OCI-LY3 (cell line): ENCODE measurements around the gene SAE1.
A peak's percentile ranks its signal among the peaks of the same experiment; 100 is the strongest.

ENCODE experiments used
- H2AFZ ChIP-seq: fragments of 200-600, 300-600 bp; shearing (Covaris generic); 2 replicates; pipeline ENCODE4 v1.6.0; 2014; ENCODE audit warnings: antibody characterized with exemption, low read depth, low read length
- H3K27ac ChIP-seq: fragments of 200-600, 300-600 bp; sonication (generic); 2 replicates; pipeline ENCODE4 v1.5.1; 2014; ENCODE audit warnings: mild to moderate bottlenecking, low read length, moderate library complexity, mixed read lengths
- H3K27me3 ChIP-seq: fragments of 200-600, 300-600 bp; sonication (generic); 2 replicates; pipeline ENCODE4 v1.6.1; 2014; ENCODE audit warnings: low read depth, low read length, mixed read lengths
- H3K36me3 ChIP-seq: fragments of 200-600, 300-600 bp; sonication (generic); replicated peaks from 2 replicates; pipeline ENCODE3; 2014; ENCODE audit warnings: low read depth, low read length, mixed read lengths
- H3K4me1 ChIP-seq: fragments of 300-600, 200-600 bp; sonication (generic); 2 replicates; pipeline ENCODE4 v1.6.1; 2014; ENCODE audit warnings: low read length, mixed read lengths
- H3K4me2 ChIP-seq: fragments of 200-600, 300-600 bp; sonication (generic); 2 replicates; pipeline ENCODE4 v1.6.1; 2014; ENCODE audit warnings: low read length, mixed read lengths
- H3K4me3 ChIP-seq: fragments of 300-600, 200-600 bp; sonication (generic); 2 replicates; pipeline ENCODE4 v1.5.1; 2014; ENCODE audit warnings: antibody characterized with exemption, mild to moderate bottlenecking, low read length, moderate library complexity
- H3K79me2 ChIP-seq: fragments of 300-600, 200-600 bp; shearing (Covaris generic); 2 replicates; pipeline ENCODE4 v1.6.1; 2014; ENCODE audit warnings: mild to moderate bottlenecking, low read length, mixed read lengths
- H3K9ac ChIP-seq: fragments of 300-600, 200-600 bp; shearing (Covaris generic); 2 replicates; pipeline ENCODE4 v1.6.0; 2014; ENCODE audit warnings: mild to moderate bottlenecking, low read length, moderate library complexity
- H3K9me3 ChIP-seq: fragments of 200-600, 300-600 bp; shearing (Covaris generic); 2 replicates; pipeline ENCODE4 v1.6.1; 2014; ENCODE audit warnings: low read length, mixed read lengths; ENCODE audit not compliant: insufficient read depth
- H4K20me1 ChIP-seq: fragments of 200-600, 300-600 bp; sonication (generic); 2 replicates; pipeline ENCODE4 v1.6.1; 2016; ENCODE audit warnings: low read length, mixed read lengths; ENCODE audit not compliant: insufficient read depth
- EZH2phosphoT487 ChIP-seq: fragments of 200-600 bp; shearing (Covaris generic); IDR thresholded peaks from 2 replicates; pipeline ENCODE4 v1.6.1; 2018; ENCODE audit warnings: antibody characterized with exemption, mixed run types, low read depth
- TF ChIP-seq, protein P1 (sequence below): fragments of 200-600, 300-600 bp; sonication (generic); IDR thresholded peaks from 2 replicates; pipeline ENCODE4 v1.5.1; 2014; ENCODE audit warnings: antibody characterized with exemption, low read length, low read depth

Gene SAE1

DNA sequence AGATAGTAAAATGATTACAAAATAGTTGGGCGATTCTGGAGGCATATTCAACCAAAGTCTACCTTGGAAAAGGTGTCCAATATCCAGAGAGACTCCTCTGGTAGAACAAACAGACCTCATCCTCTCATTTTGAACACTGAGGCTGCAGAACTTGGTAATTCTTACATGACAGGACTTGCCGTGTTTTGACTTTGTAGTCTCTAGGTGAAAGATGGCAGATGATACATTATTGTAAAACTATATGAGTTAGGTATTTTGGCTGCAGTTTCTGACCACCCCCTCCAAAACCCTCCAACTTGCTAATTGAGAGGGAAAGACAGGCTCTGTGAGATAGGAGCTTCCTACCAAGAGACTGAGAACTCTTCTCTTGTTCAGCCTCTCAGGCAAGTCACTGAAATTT, 22.6 kb downstream of the SAE1 start:
- TF ChIP-seq EZH2phosphoT487, result no peak
- TF ChIP-seq, protein P1, sequence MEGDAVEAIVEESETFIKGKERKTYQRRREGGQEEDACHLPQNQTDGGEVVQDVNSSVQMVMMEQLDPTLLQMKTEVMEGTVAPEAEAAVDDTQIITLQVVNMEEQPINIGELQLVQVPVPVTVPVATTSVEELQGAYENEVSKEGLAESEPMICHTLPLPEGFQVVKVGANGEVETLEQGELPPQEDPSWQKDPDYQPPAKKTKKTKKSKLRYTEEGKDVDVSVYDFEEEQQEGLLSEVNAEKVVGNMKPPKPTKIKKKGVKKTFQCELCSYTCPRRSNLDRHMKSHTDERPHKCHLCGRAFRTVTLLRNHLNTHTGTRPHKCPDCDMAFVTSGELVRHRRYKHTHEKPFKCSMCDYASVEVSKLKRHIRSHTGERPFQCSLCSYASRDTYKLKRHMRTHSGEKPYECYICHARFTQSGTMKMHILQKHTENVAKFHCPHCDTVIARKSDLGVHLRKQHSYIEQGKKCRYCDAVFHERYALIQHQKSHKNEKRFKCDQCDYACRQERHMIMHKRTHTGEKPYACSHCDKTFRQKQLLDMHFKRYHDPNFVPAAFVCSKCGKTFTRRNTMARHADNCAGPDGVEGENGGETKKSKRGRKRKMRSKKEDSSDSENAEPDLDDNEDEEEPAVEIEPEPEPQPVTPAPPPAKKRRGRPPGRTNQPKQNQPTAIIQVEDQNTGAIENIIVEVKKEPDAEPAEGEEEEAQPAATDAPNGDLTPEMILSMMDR, result no peak
- H3K79me2 ChIP-seq, result peaks cover 70% of the 10 kb centered on the region
- no peak overlapping the region for H3K4me3 ChIP-seq
- H3K4me1 ChIP-seq, result peaks cover 25% of the 10 kb centered on the region
- H3K9ac ChIP-seq, result no peak overlapping the region
- no peaks in the 10 kb centered on the region for H3K27me3 ChIP-seq
- H2AFZ ChIP-seq, result no peak overlapping the region
- no peak overlapping the region for H3K4me2 ChIP-seq
- H4K20me1 ChIP-seq, result peaks cover 19% of the 10 kb centered on the region
- H3K9me3 ChIP-seq, result no peaks in the 10 kb centered on the region
- peaks cover 65% of the 10 kb centered on the region for H3K36me3 ChIP-seq
- no peak overlapping the region for H3K27ac ChIP-seq

DNA sequence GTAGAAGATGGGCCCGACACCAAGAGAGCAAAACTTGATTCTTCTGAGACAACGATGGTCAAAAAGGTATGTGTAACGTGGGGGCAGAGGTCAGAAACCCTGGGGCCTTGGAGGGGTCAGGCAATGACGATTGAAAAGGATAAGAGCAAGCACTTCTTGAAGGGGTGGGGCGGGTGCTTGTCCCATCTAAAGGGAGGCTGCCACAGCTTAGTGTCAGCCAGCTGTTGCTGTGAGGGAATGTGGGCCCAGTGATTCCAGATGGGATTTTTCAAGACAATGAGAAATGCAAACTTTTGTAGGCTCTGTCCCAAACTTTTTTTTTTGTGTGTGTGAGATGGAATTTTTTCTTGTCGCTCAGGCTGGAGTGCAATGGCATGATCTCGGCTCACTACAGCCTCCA, 24.5 kb downstream of the SAE1 start:
- H2AFZ ChIP-seq, result no peak overlapping the region
- H3K27me3 ChIP-seq, result no peaks in the 10 kb centered on the region
- H3K36me3 ChIP-seq, result peaks cover 76% of the 10 kb centered on the region
- H3K4me3 ChIP-seq, result no peak overlapping the region
- peaks cover 17% of the 10 kb centered on the region for H4K20me1 ChIP-seq
- H3K4me1 ChIP-seq, result peaks cover 27% of the 10 kb centered on the region
- no peak for TF ChIP-seq EZH2phosphoT487
- no peak overlapping the region for H3K9ac ChIP-seq
- H3K79me2 ChIP-seq, result peaks cover 73% of the 10 kb centered on the region
- no peak overlapping the region for H3K4me2 ChIP-seq
- H3K9me3 ChIP-seq, result no peaks in the 10 kb centered on the region
- no peak overlapping the region for H3K27ac ChIP-seq

DNA sequence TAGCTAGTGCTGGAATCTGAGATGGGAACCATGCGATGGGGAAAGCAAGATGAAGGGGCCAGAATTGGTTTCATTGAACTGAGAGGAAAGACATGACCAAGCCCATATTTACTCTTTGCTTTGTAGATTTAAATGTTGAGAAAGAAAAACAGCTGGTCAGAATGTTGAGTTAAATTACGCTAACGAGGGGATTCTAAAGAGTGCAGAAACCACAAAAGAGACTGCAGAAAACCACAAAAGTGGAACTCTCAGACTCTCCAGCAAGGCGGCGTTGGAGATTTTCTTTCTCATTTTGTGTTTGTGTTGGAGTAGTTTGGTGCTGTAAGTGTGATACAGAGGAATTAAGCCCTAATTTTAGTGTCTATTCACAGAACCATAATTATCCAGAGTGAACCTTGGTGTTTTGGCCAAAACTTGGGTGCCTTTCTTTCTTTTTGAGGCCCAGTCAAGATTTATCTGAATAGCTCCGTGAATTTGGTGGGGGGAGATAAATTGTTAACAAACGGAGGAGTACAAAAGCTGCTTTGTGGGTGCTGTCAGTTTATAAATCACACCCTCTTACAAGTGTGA, 26.3 kb downstream of the SAE1 start:
- Histone ChIP-seq H3K4me1 (peaks cover 27% of the 10 kb centered on the region), H3K27ac (peak overlapping the region; percentile 77), H3K27me3 (no peaks in the 10 kb centered on the region), H3K4me2 (peak overlapping the region; percentile 52), H3K4me3 (no peak overlapping the region), H3K79me2 (peaks cover 67% of the 10 kb centered on the region), H2AFZ (no peak overlapping the region), H3K9ac (peak overlapping the region; percentile 29; the same call in 1 of the 2 replicates), H4K20me1 (peaks cover 12% of the 10 kb centered on the region), H3K9me3 (no peaks in the 10 kb centered on the region), H3K36me3 (peaks cover 68% of the 10 kb centered on the region)
- no peak for TF ChIP-seq EZH2phosphoT487
- TF ChIP-seq, protein P1, result peak; percentile 19

DNA sequence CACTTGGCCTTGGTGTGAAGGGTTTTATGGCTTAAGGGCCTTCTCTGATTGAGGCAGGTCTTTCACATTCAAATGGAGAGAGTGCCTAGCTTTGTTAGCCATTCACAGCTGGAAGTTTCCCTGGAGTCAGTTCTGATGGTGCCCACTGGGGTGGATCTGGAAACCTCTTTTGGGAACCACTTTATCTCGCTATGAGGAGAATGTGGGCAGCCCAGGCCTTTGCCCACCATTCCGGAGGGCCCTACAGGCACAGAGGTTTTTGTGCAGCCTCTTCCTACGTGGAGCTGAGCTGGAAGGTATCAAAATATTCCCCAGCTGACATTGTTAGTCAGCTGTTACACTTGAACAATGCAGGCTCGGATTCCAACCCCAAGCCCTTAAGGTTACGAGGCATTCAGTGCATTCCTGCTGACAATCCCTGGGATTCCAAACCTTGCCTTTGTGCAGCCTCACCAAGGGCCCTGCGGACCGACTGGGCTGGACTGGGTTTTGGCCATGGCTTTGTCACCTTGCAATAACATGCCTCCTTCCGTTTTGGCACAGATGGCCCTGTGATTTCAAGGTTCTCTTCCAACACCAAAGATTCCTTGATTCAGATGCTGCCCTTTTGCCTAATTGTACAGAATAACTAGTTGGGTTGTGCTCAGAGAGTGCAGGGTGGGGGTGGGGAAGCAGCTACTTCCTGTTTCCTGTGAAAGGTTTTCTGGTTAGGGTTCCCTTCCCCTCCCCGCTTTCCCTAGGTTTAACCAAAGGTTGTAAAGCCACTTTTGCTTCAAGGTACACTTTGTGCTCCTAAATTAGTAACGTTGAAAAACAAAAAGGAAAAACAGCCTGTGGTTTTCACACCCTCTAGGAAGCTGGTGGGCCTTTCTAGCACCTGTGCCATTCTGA, 27.0 kb downstream of the SAE1 start:
- peak overlapping the region; percentile 29; the same call in 1 of the 2 replicates for H3K9ac ChIP-seq
- H2AFZ ChIP-seq, result no peak overlapping the region
- TF ChIP-seq EZH2phosphoT487, result no peak
- TF ChIP-seq, protein P1, result no peak
- peaks cover 62% of the 10 kb centered on the region for H3K79me2 ChIP-seq
- peaks cover 61% of the 10 kb centered on the region for H3K36me3 ChIP-seq
- H3K4me2 ChIP-seq, result peak overlapping the region; percentile 52
- H3K27ac ChIP-seq, result peak overlapping the region; percentile 77
- peak overlapping the region; percentile 21; the same call in 1 of the 2 replicates for H3K4me3 ChIP-seq
- H4K20me1 ChIP-seq, result peaks cover 8% of the 10 kb centered on the region; the same call in 1 of the 2 replicates
- H3K9me3 ChIP-seq, result no peaks in the 10 kb centered on the region
- H3K27me3 ChIP-seq, result no peaks in the 10 kb centered on the region
- peaks cover 27% of the 10 kb centered on the region for H3K4me1 ChIP-seq
